ENCODE data around the gene PTPRK.
"Not testable (repeated sequence)": the region's sequence is repeated elsewhere in the genome, so short reads cannot be mapped to it uniquely, and the experiment has no call there.

The PTPRK gene

GRCh38 chr6:128439627-128440026, 80.8 kb downstream of the PTPRK start:
- Histone ChIP-seq H3K4me1 (ENCODE audit: insufficient read depth, low read length, severe bottlenecking) (no peaks in the 10 kb centered on the region), H3K4me2 (ENCODE audit: low read length) (no peak overlapping the region), H3K9me3 (ENCODE audit: low read length) (no peaks in the 10 kb centered on the region), H3K27ac (ENCODE audit: low read depth, low read length, poor library complexity, severe bottlenecking) (no peak overlapping the region), H4K20me1 (ENCODE audit: insufficient read depth, low read length) (no peaks in the 10 kb centered on the region), H3F3A (ENCODE audit: insufficient read depth, low read length) (no peaks in the 10 kb centered on the region), H3K9ac (ENCODE audit: low read length) (no peak overlapping the region), H3K36me3 (ENCODE audit: insufficient read depth, low read length) (no peaks in the 10 kb centered on the region), H3K27me3 (ENCODE audit: insufficient read depth, low read length) (no peaks in the 10 kb centered on the region), H3K79me2 (ENCODE audit: insufficient read depth, low read length) (no peaks in the 10 kb centered on the region), H3K9me2 (ENCODE audit: low read depth, low read length) (no peaks in the 10 kb centered on the region), H3K4me3 (ENCODE audit: low read depth, low read length, poor library complexity, severe bottlenecking) (no peak overlapping the region), H2AFZ (ENCODE audit: low read length) (no peak overlapping the region)
- no peak for TF ChIP-seq EZH2 (IDR thresholded peaks at IDR 0.05; ENCODE audit: borderline replicate concordance, low read length)
- no peak for TF ChIP-seq CTCF (IDR thresholded peaks at IDR 0.05; ENCODE audit: low read length)

GRCh38 chr6:128438393-128438792, 82.0 kb downstream of the PTPRK start:
- Histone ChIP-seq H3K4me1 (ENCODE audit: insufficient read depth, low read length, severe bottlenecking) (no peaks in the 10 kb centered on the region), H3K79me2 (ENCODE audit: insufficient read depth, low read length) (no peaks in the 10 kb centered on the region), H4K20me1 (ENCODE audit: insufficient read depth, low read length) (no peaks in the 10 kb centered on the region), H3K36me3 (ENCODE audit: insufficient read depth, low read length) (no peaks in the 10 kb centered on the region), H2AFZ (ENCODE audit: low read length) (no peak overlapping the region), H3F3A (ENCODE audit: insufficient read depth, low read length) (no peaks in the 10 kb centered on the region), H3K27ac (ENCODE audit: low read depth, low read length, poor library complexity, severe bottlenecking) (no peak overlapping the region), H3K4me3 (ENCODE audit: low read depth, low read length, poor library complexity, severe bottlenecking) (no peak overlapping the region), H3K4me2 (ENCODE audit: low read length) (no peak overlapping the region), H3K9me2 (ENCODE audit: low read depth, low read length) (no peaks in the 10 kb centered on the region), H3K27me3 (ENCODE audit: insufficient read depth, low read length) (no peaks in the 10 kb centered on the region), H3K9ac (ENCODE audit: low read length) (no peak overlapping the region), H3K9me3 (ENCODE audit: low read length) (no peaks in the 10 kb centered on the region)
- TF ChIP-seq EZH2 (IDR thresholded peaks at IDR 0.05; ENCODE audit: borderline replicate concordance, low read length), result no peak
- TF ChIP-seq CTCF (IDR thresholded peaks at IDR 0.05; ENCODE audit: low read length), result no peak

GRCh38 chr6:128437685-128438084, 82.7 kb downstream of the PTPRK start:
- TF ChIP-seq EZH2 (IDR thresholded peaks at IDR 0.05; ENCODE audit: borderline replicate concordance, low read length) (no peak), CTCF (IDR thresholded peaks at IDR 0.05; ENCODE audit: low read length) (no peak)
- H3K4me1 ChIP-seq (ENCODE audit: insufficient read depth, low read length, severe bottlenecking), result no peaks in the 10 kb centered on the region
- no peaks in the 10 kb centered on the region for H3K79me2 ChIP-seq (ENCODE audit: insufficient read depth, low read length)
- H3K27ac ChIP-seq (ENCODE audit: low read depth, low read length, poor library complexity, severe bottlenecking), result no peak overlapping the region
- H3F3A ChIP-seq (ENCODE audit: insufficient read depth, low read length), result no peaks in the 10 kb centered on the region
- H3K4me2 ChIP-seq (ENCODE audit: low read length), result no peak overlapping the region
- H3K9ac ChIP-seq (ENCODE audit: low read length), result no peak overlapping the region
- no peaks in the 10 kb centered on the region for H3K27me3 ChIP-seq (ENCODE audit: insufficient read depth, low read length)
- no peaks in the 10 kb centered on the region for H3K36me3 ChIP-seq (ENCODE audit: insufficient read depth, low read length)
- no peak overlapping the region for H2AFZ ChIP-seq (ENCODE audit: low read length)
- H3K9me3 ChIP-seq (ENCODE audit: low read length), result no peaks in the 10 kb centered on the region
- H3K9me2 ChIP-seq (ENCODE audit: low read depth, low read length), result no peaks in the 10 kb centered on the region
- no peak overlapping the region for H3K4me3 ChIP-seq (ENCODE audit: low read depth, low read length, poor library complexity, severe bottlenecking)
- H4K20me1 ChIP-seq (ENCODE audit: insufficient read depth, low read length), result no peaks in the 10 kb centered on the region

GRCh38 chr6:128434752-128435151, 85.6 kb downstream of the PTPRK start:
- H3K79me2 ChIP-seq (ENCODE audit: insufficient read depth, low read length); H3K9me2 ChIP-seq (ENCODE audit: low read depth, low read length); H3K27me3 ChIP-seq (ENCODE audit: insufficient read depth, low read length); H3K9me3 ChIP-seq (ENCODE audit: low read length); H3K36me3 ChIP-seq (ENCODE audit: insufficient read depth, low read length); H2AFZ ChIP-seq (ENCODE audit: low read length); H3K4me1 ChIP-seq (ENCODE audit: insufficient read depth, low read length, severe bottlenecking); H4K20me1 ChIP-seq (ENCODE audit: insufficient read depth, low read length); H3K4me2 ChIP-seq (ENCODE audit: low read length); H3K9ac ChIP-seq (ENCODE audit: low read length); H3K4me3 ChIP-seq (ENCODE audit: low read depth, low read length, poor library complexity, severe bottlenecking); H3F3A ChIP-seq (ENCODE audit: insufficient read depth, low read length); H3K27ac ChIP-seq (ENCODE audit: low read depth, low read length, poor library complexity, severe bottlenecking): not testable (repeated sequence)
